ENCODE measurements around the gene TFR2.

DNA sequence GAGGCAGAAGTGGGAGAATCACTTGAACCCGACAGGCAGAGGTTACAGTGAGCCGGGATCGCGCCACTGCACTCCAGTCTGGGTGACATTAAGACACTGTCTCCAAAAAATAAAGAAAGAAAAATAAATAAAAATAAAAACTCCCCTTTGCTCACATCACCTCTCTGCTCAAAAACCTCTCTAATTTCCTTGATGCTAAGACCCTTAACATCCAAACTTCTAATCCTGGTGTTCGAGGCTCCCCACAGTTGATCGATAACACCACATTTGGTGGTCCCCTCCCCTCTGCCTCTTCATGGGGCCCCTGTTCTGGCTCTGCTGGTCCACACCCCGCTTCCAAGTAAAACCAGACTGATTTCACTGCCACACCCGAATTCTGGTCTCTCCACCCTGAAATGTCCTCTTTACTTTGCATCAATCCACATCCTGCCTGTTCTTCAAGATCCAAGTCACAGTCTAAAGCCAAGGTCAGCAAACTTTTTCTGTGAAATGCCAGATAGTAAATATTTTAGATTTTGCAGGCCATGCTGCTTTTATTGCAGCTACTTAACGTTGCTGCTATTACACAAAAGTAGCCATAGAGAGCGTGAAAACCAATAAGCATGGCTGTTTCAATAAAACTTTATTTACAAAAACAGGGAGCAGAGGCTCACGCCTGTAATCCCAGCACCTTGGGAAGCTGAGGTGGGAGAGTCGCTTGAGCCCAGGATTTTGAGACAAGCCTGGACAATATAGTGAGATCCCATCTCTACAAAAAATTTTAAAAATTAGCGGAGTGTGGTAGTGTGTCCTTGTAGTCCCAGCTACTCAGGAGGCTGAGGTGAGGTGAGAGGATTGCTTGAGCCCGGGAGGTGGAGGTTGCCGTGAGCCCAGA lies 17.2 kb downstream of the TFR2 start:
- TF ChIP-seq POLR2A (IDR thresholded peaks at IDR 0.05) (no peak), EP300 (IDR thresholded peaks at IDR 0.05) (no peak)
